ENCODE data around the gene KCNG4.

Gene KCNG4

GRCh38 chr16:84262031-84262430, 22.2 kb upstream of the KCNG4 start:
- DNase-seq = no peak

DNA sequence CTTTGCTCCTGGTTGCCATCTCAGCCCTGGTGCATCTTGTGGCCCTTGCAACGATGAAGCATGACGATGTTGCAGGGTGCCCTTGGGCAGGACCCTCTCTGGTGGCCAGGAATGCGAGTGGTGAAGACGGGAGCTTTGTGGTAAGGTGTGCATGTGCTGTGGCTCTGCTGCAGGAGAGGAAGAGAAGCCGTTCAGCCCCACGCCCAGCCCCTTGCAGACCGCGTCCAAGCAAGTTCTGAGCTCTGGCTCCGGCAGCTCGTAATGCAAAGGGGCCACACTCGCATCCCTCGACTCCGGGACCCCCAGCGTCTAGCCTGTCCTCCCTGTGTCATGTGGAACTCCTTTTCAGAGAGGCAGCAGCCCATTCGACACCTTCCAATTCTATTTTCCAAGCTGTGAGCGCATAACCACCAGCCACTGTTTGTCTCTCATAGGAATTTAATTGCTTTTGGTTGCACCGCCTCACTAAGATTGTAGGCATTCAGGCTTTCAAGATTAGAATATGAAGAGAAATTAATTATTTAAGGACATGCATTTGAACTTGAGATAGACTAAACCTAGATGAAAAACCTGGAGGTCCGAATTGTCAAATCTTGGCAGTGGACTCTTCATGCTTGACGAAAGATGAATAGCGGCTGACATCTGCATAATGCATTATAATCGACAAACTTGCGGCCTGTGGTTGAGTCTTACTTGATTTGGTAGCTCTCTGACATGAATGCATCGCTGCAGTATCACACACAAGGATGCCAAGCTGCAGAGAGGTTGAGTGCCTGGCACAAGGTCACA, 21.1 kb upstream of the KCNG4 start:
- no peak for DNase-seq

DNA sequence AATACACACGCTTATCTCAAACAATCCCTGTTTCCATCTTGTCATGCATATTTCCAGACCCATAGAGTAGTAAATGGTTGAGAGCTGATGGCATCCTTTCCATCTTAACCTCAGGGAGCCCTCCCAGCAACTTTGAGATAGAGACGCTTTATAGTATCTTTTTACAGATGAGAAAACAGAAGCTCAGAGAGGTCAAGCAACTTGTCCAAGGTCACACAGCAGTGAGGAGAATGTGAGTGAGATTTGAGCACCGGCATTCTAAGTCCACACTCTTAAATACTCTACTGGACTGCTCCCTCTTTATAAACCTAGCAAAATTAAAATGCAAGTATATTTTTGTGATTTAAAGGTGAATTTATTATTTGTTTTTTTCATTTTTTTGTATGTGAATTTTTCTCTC, 19.9 kb upstream of the KCNG4 start:
- no peak for DNase-seq

- no peak for DNase-seq
These were observed 18.5 kb upstream of the KCNG4 start for GRCh38 chr16:84258266-84258665.

- DNase-seq = no peak
These were observed 15.4 kb upstream of the KCNG4 start for GRCh38 chr16:84255050-84255810.

DNA sequence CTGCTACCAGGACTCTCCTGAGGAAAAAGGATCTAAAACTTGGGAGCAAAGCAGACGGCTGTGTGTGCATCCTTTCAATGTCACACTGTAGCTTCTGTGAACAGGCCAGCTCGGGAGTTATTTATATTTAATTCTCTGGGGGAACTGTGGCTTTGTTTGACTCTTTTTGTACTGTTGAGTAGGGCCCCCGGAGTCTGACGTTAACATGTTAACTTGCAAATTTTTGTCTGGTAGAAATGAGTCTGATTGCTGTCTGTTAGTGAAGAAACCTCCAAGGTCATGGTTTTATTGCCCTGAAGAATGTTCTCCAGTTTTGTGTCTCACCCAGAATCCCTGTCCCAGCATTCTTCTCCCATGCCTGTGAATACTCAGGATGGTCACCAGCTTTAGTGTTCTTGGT, 14.2 kb upstream of the KCNG4 start:
- DNase-seq = no peak

- DNase-seq = no peak
These were observed 13.4 kb upstream of the KCNG4 start for GRCh38 chr16:84253173-84253572.

GRCh38 chr16:84252184-84252583, 12.4 kb upstream of the KCNG4 start:
- no peak for DNase-seq

GRCh38 chr16:84247844-84248243, 8.0 kb upstream of the KCNG4 start:
- DNase-seq = no peak

GRCh38 chr16:84247331-84247730, 7.5 kb upstream of the KCNG4 start:
- no peak for DNase-seq

- DNase-seq = no peak
These were observed 6.9 kb upstream of the KCNG4 start for GRCh38 chr16:84246679-84247077.

DNA sequence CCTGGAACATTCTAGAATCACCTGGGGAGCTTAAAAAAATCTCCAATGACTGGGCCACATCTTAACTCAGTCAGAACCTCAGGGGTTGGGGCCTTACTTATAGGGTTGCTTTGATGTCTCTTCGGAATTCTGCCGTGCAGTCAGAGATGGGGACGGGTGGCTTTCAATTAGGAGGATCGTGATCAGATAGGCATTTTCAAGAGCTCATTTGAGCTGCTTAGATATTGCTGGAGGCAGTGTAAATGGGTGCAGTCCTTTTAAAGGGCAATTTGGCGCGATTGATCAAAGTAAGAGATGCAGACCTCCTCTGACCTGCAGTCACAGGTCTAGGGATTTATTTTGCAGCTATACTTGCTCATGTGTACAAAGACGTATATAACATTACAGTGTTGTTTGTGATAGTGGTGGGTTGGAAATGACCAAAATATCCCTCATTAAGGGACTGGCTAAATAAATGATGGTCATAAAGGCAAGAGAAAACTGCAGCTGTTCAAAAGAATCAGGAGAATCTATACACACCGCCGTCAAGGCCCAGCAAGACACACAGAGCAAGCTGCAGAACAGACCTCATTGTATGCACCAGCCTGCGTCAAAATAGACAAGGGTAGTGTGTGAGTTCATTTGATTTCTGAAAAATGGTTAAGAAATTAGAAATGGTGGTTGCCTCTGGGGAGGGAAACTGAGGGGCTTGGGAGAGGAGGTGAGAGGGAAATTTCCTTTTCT, 6.3 kb upstream of the KCNG4 start:
- DNase-seq = no peak

- DNase-seq = no peak
These were observed 4.9 kb upstream of the KCNG4 start for GRCh38 chr16:84244728-84245127.

GRCh38 chr16:84243732-84244131, 3.9 kb upstream of the KCNG4 start:
- no peak for DNase-seq

DNA sequence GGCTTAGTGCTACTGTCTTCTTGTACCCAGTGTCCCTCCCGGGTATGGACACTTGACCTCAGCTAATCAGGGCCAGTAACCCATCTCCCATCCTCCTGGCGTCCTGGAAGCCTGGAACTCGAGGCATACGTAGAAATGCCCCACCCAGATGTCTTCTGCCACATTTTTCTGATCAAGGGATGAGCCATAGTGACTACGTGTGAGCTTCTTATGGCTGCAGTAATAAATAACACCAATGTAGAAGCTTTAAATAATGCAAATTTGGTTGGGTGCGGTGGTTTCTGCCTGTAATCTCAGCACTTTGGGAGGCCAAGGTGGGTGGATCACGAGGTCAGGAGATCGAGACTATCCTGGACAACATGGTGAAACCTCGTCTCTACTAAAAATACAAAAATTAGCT, 3.0 kb upstream of the KCNG4 start:
- no peak for DNase-seq

DNA sequence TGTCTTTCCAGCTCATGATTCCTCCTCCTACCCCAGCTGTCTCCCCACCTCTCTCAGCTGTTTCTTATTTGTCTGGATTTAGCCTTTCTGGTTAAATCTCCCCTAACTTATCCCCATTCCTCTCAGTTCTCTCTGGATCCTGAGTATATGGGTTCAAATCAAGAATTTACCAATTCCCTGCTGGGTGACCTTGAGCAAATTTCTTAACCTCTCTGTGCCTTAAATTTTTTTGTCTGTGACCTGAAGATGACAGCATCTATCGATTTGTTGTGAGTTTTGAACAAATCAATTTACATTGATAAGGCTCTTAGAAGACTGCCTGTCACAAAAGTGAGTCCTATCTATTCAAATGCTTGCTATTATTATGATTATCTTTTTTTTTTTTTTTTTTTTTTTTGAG, 2.0 kb upstream of the KCNG4 start:
- no peak for DNase-seq

DNA sequence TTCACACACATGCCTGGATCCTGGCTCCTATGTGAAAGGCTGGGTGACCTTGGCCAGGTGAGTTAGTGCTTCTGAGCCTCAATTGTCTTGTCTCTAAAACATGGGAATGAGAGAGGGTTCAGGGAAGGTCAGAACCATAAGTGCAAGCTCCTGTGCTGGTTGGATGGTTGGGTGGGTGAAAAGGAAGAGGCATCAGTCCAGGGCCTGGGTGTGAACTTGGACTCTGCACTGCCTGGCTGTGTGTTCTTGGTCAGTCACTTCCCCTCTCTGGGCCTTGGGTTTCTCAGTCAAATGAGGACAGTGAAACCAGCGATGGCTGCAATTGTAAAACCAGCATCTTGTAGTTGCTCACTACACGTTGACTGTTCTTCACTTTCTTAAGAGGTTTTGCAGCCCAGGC, 643 bp upstream of the KCNG4 start:
- DNase-seq = no peak

DNA sequence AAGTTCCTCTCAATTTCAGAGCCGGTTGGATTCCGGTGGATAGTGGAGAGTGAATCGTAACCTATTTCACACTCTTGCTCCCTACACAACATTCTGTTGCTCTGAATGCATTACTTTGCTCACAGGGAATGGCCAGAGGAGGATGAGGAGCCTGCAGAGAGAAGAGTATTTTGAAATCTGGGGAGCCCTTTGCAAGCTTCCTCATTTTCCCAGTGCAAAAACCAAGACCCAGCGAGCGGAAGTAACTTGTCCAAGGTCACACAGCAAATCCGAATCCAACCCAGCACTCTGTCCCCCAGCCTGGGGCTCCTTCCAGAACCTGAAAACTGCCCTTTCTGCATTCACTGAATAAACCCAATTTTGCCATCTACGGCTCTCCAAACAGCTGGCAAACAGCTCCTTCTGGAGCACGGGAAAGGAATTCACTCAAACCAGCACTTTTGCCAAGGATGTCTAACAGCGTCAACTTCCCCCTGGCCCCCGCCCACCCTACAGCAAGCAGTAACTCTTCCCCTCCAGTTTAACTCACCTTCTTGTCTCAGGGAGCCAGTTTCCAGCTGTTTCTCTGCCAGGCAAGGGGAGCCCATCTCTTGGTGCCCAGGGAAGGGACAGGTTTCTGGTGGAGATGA, 557 bp downstream of the KCNG4 start:
- no peak for DNase-seq

GRCh38 chr16:84237994-84238750, 1.6 kb downstream of the KCNG4 start:
- DNase-seq = no peak

GRCh38 chr16:84236671-84237070, 3.1 kb downstream of the KCNG4 start:
- DNase-seq = no peak

GRCh38 chr16:84234321-84235241, 5.2 kb downstream of the KCNG4 start:
- no peak for DNase-seq

All from GF-D8 (cell line).